ENCODE data around the gene FAM8A1. TPM values are rescaled to one million over a fixed set of nuclear protein-coding genes. Genes with fewer than 3 reads are reported as not detected.
A peak's percentile ranks its signal among the peaks of the same experiment; 100 is the strongest.

Gene FAM8A1
- total and polyA plus RNA-seq, 9 of the 15 experiments (the other 6 are each of a cell fraction or from before 2014, with no cell fraction given) = 4.9 to 23.6 (median 14.2) TPM

DNA sequence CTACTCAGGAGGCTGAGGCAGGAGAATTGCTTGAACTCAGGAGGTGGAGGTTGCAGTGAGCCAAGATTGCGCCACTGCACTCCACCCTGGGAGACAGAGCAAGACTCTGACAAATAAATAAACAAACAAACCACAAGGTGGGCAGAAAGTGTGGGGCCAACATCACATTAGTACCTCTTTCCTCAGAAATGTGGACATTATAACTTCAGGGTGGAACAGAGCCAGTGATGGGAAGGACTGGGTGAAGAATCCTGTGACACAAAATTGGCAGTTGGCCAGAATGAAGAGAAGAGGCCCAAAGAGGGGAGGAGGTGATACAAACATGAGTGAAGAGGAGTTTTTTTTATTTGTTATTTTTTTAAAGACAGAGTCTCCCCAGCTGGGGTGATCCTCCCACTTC is 56.0 kb downstream of the FAM8A1 start (continued):
- TF ChIP-seq FOSL1 (tag; conservative IDR thresholded peaks at IDR 0.05) (no peak), ADNP (tag; IDR thresholded peaks at IDR 0.05) (no peak), HDAC3 (IDR thresholded peaks at IDR 0.05; ENCODE audit: borderline replicate concordance, partially characterized antibody) (no peak), PHTF2 (CRISPR knock-in tag; IDR thresholded peaks at IDR 0.05) (no peak), NFXL1 (CRISPR knock-in tag; IDR thresholded peaks at IDR 0.05) (no peak), ZNF23 (CRISPR knock-in tag; IDR thresholded peaks at IDR 0.05) (no peak), PRPF4 (IDR thresholded peaks at IDR 0.05; ENCODE audit: insufficient read depth, low read depth, low read length, poor library complexity, severe bottlenecking) (no peak), CSDE1 (IDR thresholded peaks at IDR 0.05) (no peak), BRD4 (IDR thresholded peaks at IDR 0.05) (no peak), CEBPB (tag; IDR thresholded peaks at IDR 0.05) (peak; percentile 80), POLR2A (conservative IDR thresholded peaks at IDR 0.05) (0 out of 2 replicates have a peak, but pooled peaks have one; percentile 31)
- TF ChIP-seq, protein P1, sequence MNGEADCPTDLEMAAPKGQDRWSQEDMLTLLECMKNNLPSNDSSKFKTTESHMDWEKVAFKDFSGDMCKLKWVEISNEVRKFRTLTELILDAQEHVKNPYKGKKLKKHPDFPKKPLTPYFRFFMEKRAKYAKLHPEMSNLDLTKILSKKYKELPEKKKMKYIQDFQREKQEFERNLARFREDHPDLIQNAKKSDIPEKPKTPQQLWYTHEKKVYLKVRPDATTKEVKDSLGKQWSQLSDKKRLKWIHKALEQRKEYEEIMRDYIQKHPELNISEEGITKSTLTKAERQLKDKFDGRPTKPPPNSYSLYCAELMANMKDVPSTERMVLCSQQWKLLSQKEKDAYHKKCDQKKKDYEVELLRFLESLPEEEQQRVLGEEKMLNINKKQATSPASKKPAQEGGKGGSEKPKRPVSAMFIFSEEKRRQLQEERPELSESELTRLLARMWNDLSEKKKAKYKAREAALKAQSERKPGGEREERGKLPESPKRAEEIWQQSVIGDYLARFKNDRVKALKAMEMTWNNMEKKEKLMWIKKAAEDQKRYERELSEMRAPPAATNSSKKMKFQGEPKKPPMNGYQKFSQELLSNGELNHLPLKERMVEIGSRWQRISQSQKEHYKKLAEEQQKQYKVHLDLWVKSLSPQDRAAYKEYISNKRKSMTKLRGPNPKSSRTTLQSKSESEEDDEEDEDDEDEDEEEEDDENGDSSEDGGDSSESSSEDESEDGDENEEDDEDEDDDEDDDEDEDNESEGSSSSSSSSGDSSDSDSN (IDR thresholded peaks at IDR 0.05; ENCODE audit: borderline replicate concordance in 1 of 2, low read depth in 2 of 2, low read length in 2 of 2) = no peak
- TF ChIP-seq, protein P2, sequence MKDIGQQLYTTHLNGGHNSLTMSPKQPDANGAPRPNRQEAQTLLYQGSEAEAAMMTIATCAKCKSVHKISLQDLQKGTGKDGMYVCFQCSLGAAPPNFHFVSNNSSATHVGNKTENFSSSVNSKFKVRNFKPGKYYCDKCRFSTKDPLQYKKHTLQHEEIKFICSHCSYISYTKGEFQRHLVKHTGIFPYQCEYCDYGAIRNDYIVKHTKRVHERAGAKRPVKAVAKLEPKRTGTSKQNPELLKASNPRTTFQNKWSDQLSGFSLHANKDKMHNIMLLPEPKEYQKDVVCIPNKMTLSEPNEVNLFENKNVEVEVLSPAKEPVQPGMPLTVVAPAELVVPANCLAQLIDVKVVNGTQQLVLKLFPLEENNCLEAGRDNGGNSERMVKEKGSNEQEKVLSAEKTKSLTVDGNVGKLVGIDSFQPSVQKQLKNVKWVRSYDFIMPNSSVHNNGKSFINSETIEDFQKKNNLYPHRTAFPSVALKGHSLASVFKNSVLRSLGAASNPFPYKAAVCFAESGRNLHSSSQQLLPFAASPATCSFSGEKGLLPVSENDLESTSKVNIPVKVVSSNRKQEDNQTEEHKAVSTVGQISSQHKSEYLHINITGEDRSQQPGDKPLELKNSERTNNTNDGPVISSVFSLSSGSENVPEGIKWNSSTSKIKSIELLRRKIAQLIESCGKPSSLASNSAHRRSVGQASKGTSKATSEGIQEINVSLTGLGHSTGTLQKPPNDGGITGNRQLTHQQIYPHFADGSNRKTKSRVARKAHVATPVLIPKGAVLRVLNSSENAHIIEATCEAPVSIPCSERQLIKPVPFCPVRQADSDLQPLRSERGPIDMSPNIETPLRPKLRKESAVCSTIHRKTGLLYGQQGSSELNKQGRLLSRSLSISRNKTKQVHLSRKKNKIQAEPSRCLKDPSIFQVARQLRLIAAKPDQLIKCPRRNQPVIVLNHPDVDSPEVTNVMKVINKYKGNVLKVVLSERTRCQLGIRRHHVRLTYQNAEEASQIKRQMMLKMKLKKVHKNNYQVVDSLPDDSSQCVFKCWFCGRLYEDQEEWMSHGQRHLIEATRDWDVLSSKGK (CRISPR knock-in tag; IDR thresholded peaks at IDR 0.05) = no peak
- TF ChIP-seq, protein P3, sequence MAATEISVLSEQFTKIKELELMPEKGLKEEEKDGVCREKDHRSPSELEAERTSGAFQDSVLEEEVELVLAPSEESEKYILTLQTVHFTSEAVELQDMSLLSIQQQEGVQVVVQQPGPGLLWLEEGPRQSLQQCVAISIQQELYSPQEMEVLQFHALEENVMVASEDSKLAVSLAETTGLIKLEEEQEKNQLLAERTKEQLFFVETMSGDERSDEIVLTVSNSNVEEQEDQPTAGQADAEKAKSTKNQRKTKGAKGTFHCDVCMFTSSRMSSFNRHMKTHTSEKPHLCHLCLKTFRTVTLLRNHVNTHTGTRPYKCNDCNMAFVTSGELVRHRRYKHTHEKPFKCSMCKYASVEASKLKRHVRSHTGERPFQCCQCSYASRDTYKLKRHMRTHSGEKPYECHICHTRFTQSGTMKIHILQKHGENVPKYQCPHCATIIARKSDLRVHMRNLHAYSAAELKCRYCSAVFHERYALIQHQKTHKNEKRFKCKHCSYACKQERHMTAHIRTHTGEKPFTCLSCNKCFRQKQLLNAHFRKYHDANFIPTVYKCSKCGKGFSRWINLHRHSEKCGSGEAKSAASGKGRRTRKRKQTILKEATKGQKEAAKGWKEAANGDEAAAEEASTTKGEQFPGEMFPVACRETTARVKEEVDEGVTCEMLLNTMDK (IDR thresholded peaks at IDR 0.05; ENCODE audit: borderline replicate concordance, insufficient read depth, low read depth, low read length, poor library complexity, severe bottlenecking) = no peak
- TF ChIP-seq, protein P4, sequence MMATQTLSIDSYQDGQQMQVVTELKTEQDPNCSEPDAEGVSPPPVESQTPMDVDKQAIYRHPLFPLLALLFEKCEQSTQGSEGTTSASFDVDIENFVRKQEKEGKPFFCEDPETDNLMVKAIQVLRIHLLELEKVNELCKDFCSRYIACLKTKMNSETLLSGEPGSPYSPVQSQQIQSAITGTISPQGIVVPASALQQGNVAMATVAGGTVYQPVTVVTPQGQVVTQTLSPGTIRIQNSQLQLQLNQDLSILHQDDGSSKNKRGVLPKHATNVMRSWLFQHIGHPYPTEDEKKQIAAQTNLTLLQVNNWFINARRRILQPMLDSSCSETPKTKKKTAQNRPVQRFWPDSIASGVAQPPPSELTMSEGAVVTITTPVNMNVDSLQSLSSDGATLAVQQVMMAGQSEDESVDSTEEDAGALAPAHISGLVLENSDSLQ (IDR thresholded peaks at IDR 0.05) = peak; percentile 34; the same call in 1 of the 2 replicates
- TF ChIP-seq, protein P5, sequence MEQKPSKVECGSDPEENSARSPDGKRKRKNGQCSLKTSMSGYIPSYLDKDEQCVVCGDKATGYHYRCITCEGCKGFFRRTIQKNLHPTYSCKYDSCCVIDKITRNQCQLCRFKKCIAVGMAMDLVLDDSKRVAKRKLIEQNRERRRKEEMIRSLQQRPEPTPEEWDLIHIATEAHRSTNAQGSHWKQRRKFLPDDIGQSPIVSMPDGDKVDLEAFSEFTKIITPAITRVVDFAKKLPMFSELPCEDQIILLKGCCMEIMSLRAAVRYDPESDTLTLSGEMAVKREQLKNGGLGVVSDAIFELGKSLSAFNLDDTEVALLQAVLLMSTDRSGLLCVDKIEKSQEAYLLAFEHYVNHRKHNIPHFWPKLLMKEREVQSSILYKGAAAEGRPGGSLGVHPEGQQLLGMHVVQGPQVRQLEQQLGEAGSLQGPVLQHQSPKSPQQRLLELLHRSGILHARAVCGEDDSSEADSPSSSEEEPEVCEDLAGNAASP (IDR thresholded peaks at IDR 0.05) = no peak

Measured in K562 (cell line).